ENCODE data around the gene STK24.

Gene STK24

GRCh38 chr13:98534821-98535220 lies 42.1 kb downstream of the STK24 start:
- no peak for DNase-seq (ENCODE audit: low read depth in 2 of 2)

GRCh38 chr13:98533912-98534311 lies 43.0 kb downstream of the STK24 start:
- DNase-seq (ENCODE audit: low read depth in 2 of 2) = no peak

- DNase-seq (ENCODE audit: low read depth in 2 of 2) = no peak
These were observed 44.7 kb downstream of the STK24 start for GRCh38 chr13:98532254-98532653.

GRCh38 chr13:98530217-98530616 lies 46.7 kb downstream of the STK24 start:
- no peak for DNase-seq (ENCODE audit: low read depth in 2 of 2)

- DNase-seq (ENCODE audit: low read depth in 2 of 2) = no peak
These were observed 47.7 kb downstream of the STK24 start for GRCh38 chr13:98529171-98529570.

GRCh38 chr13:98528663-98529064 lies 48.2 kb downstream of the STK24 start:
- no peak for DNase-seq (ENCODE audit: low read depth in 2 of 2)

- no peak for DNase-seq (ENCODE audit: low read depth in 2 of 2)
These were observed 49.4 kb downstream of the STK24 start for GRCh38 chr13:98527526-98527925.

GRCh38 chr13:98526182-98526512 lies 50.8 kb downstream of the STK24 start:
- DNase-seq (ENCODE audit: low read depth in 2 of 2) = no peak

GRCh38 chr13:98525456-98526181 lies 51.3 kb downstream of the STK24 start:
- DNase-seq (ENCODE audit: low read depth in 2 of 2) = no peak

GRCh38 chr13:98524793-98525192 lies 52.1 kb downstream of the STK24 start:
- DNase-seq (ENCODE audit: low read depth in 2 of 2) = no peak

- DNase-seq (ENCODE audit: low read depth in 2 of 2) = no peak
These were observed 52.5 kb downstream of the STK24 start for GRCh38 chr13:98524391-98524790.

GRCh38 chr13:98523455-98524102 lies 53.3 kb downstream of the STK24 start:
- DNase-seq (ENCODE audit: low read depth in 2 of 2) = no peak

- DNase-seq (ENCODE audit: low read depth in 2 of 2) = no peak
These were observed 54.5 kb downstream of the STK24 start for GRCh38 chr13:98522371-98522770.

GRCh38 chr13:98521461-98522247 lies 55.3 kb downstream of the STK24 start:
- no peak for DNase-seq (ENCODE audit: low read depth in 2 of 2)

- DNase-seq (ENCODE audit: low read depth in 2 of 2) = no peak
These were observed 56.0 kb downstream of the STK24 start for GRCh38 chr13:98520674-98521449.

- no peak for DNase-seq (ENCODE audit: low read depth in 2 of 2)
These were observed 56.9 kb downstream of the STK24 start for GRCh38 chr13:98519976-98520375.

GRCh38 chr13:98517576-98518310 lies 59.2 kb downstream of the STK24 start:
- DNase-seq (ENCODE audit: low read depth in 2 of 2) = no peak

- DNase-seq (ENCODE audit: low read depth in 2 of 2) = no peak
These were observed 61.0 kb downstream of the STK24 start for GRCh38 chr13:98515818-98516465.

- no peak for DNase-seq (ENCODE audit: low read depth in 2 of 2)
These were observed 62.6 kb downstream of the STK24 start for GRCh38 chr13:98514288-98514687.

- DNase-seq (ENCODE audit: low read depth in 2 of 2) = no peak
These were observed 63.1 kb downstream of the STK24 start for GRCh38 chr13:98513837-98514236.
